Measurements from ENCODE around the gene ENKD1.
A peak's percentile ranks its signal among the peaks of the same experiment; 100 is the strongest.

The ENKD1 gene

DNA sequence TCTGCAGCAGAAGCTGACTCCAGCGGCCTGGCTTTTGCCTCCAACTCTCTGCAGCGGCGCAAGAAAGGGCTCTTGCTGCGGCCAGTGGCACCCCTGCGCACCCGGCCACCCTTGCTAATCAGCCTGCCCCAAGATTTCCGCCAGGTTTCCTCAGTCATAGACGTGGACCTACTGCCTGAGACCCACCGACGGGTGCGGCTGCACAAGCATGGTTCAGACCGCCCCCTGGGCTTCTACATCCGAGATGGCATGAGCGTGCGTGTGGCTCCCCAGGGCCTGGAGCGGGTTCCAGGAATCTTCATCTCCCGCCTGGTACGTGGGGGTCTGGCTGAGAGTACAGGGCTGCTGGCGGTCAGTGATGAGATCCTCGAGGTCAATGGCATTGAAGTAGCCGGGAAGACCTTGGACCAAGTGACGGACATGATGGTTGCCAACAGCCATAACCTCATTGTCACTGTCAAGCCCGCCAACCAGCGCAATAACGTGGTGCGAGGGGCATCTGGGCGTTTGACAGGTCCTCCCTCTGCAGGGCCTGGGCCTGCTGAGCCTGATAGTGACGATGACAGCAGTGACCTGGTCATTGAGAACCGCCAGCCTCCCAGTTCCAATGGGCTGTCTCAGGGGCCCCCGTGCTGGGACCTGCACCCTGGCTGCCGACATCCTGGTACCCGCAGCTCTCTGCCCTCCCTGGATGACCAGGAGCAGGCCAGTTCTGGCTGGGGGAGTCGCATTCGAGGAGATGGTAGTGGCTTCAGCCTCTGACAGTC lies 4.5 kb downstream of the ENKD1 start:
- no peak for DNase-seq

DNA sequence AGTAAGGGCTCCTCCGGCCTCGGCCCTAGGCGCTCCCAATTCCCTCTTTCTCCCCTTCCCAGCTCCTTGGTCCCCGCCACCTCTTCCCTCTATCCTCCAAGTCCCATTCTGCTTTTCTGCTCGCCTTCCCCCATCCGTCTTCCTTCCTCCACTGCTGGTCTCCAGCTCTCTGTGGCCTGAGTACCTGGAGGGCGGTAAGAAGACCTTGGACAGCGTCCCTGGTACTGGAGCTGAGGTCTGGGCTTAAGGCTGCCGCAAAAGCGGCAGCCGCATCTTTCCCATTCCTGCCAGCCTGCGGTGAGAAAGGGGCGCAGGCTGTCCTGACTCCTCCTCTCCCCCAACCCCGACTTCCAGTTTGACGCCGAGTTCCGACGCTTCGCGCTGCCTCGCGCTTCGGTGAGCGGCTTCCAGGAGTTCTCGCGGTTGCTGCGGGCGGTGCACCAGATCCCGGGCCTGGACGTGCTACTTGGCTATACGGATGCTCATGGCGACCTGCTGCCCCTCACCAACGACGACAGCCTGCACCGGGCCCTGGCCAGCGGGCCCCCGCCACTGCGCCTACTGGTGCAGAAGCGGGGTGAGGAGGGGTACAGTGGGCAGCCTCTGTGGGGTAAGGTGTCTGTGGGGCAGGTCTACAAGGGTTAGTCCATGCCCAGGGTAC lies 5.3 kb downstream of the ENKD1 start:
- DNase-seq, result no peak

GRCh38 chr16:67660564-67661028 lies 6.0 kb downstream of the ENKD1 start, which contains the start of gene PARD6A:
Gene PARD6A (plus strand): TSS chr16:67660960. CDS start chr16:67661039, 79 bp downstream.
- DNase-seq, result peak; percentile 89

- peak; percentile 45 for DNase-seq
These were observed 6.6 kb downstream of the ENKD1 start, which contains the start of gene ACD for GRCh38 chr16:67659675-67660563. Gene ACD (minus strand): TSS chr16:67660260. CDS start chr16:67660220, 40 bp downstream.

GRCh38 chr16:67658849-67659674 lies 7.5 kb downstream of the ENKD1 start:
- DNase-seq, result no peak

- no peak for DNase-seq
These were observed 8.6 kb downstream of the ENKD1 start for GRCh38 chr16:67657751-67658518.

- no peak for DNase-seq
These were observed 9.4 kb downstream of the ENKD1 start for GRCh38 chr16:67657017-67657608.

DNA sequence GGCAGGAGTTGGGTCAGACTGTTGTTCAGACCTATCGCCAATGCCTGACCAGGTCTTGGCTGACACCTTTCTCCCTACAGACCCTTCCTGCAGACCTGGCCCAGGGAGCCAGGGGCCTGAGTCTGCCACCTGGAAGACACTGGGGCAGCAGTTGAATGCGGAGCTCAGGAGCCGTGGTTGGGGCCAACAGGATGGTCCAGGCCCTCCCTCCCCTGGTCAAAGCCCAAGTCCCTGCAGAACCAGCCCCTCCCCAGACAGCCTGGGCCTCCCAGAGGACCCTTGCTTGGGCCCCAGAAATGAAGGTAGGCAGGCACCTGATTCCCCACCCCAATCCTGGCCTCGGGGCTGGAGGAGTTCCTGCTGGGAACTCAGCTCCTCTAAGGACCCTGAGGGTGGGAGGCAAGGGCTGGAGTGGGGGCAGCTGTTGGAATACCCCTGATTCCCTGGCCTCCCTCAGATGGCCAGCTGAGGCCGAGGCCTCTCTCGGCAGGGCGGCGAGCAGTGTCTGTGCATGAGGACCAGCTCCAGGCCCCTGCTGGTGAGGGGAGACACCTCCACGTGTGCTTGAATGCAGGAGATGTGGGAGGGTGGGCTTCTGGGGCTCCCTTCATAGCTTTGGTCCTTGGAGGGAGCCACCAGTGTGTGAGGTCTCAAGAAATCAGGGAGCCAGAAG lies 10.1 kb downstream of the ENKD1 start:
- DNase-seq, result no peak

DNA sequence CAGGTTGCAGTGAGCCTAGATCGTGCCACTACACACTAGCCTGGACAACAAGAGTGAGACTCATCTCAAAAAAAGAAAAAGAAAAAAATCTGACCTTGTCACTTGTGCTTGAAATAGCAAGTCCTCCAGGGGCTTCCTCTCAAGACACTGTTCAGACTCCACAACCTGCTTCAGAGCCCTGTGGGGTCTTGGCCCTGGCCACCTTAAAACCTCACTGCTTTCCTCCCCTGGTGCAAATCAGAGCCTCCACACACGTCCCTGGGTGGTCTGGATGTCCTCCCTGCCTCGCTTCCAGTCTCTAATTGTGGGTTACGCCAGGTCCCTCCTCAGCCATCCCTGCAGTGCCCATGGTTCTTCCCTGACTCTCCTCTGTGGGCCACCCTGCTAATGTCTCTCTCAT lies 11.2 kb downstream of the ENKD1 start:
- DNase-seq, result no peak

DNA sequence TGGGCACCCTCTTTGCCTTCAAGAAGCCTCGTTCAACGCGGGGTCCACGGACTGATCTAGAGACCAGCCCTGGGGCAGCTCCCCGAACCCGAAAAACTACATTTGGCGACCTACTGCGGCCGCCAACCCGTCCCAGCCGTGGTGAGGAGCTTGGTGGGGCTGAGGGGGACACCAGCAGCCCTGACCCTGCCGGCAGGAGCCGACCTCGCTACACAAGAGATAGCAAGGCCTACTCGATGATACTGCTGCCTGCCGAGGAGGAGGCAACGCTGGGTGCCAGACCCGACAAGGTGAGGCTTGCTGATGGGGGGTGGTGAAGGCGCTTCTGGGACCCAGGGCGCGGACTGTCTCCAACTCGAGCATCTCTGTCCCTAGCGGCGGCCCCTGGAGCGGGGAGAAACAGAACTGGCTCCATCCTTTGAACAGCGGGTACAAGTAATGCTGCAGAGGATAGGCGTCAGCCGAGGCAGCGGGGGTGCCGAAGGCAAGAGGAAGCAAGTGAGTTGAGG lies 12.1 kb downstream of the ENKD1 start:
- no peak for DNase-seq

- no peak for DNase-seq
These were observed 12.7 kb downstream of the ENKD1 start for GRCh38 chr16:67653789-67654402.

DNA sequence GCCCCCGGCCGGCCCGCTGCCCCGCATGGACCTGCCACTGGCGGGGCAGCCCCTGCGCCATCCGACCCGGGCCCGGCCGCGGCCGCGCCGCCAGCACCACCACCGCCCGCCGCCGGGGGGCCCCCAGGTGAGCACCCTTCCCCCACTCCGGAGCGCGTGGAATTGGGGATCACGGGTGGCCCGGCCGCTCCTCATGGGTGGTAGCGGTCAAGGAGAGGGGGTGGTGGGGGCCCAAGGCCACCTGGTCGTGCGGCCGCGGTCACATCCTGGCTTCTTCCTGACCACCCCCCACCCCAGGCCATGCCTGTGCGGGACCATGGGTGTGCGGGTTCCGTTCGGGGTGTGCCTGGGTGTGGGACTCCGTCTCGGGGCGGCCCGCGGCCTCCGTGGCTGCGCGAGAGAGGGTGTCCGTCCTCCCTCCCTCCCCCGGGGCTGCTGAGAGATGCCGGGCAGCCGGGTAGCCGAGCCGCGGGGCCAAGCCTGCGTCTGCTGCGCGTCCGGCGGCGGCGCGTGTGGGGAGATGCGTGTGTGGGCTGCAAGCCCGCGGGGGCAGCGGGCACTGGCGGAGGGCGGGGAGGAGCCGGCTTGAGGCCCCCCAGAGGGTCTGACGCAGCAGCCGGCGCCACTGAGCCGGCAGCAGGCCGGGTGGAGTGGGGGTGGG lies 13.3 kb downstream of the ENKD1 start:
- no peak for DNase-seq

GRCh38 chr16:67652578-67653127 lies 13.9 kb downstream of the ENKD1 start:
- no peak for DNase-seq

- DNase-seq, result no peak
These were observed 14.7 kb downstream of the ENKD1 start for GRCh38 chr16:67651847-67652246.

GRCh38 chr16:67651039-67651438 lies 15.5 kb downstream of the ENKD1 start:
- no peak for DNase-seq

GRCh38 chr16:67650023-67650422 lies 16.5 kb downstream of the ENKD1 start:
- no peak for DNase-seq

GRCh38 chr16:67649494-67649931 lies 17.0 kb downstream of the ENKD1 start:
- no peak for DNase-seq

- DNase-seq, result no peak
These were observed 17.7 kb downstream of the ENKD1 start for GRCh38 chr16:67648764-67649407.
